Esophagus mucosa (tissue), 1 donor: Measurements from ENCODE around the gene CCDC15. TPM values are rescaled to one million over a fixed set of nuclear protein-coding genes. Genes with fewer than 3 reads are reported as not detected.
"Not testable (repeated sequence)": the region's sequence is repeated elsewhere in the genome, so short reads cannot be mapped to it uniquely, and the experiment has no call there.

Experiments
- ATAC-seq: fragments of 200-7000 bp; cut with Tn5 transposase; one replicate; pipeline ENCODE4 v1.9.1; 2020
- total RNA-seq: library from RNA; stranded (reverse); gene quantifications from one replicate; pipeline ENCODE4 v1.2.4, GENCODE V29; 2023
- donor health status: DM: yes; HTN: yes; CAD: no.

The CCDC15 gene
- total RNA-seq, 1 donor from 2014 or later = 2.4 TPM

DNA sequence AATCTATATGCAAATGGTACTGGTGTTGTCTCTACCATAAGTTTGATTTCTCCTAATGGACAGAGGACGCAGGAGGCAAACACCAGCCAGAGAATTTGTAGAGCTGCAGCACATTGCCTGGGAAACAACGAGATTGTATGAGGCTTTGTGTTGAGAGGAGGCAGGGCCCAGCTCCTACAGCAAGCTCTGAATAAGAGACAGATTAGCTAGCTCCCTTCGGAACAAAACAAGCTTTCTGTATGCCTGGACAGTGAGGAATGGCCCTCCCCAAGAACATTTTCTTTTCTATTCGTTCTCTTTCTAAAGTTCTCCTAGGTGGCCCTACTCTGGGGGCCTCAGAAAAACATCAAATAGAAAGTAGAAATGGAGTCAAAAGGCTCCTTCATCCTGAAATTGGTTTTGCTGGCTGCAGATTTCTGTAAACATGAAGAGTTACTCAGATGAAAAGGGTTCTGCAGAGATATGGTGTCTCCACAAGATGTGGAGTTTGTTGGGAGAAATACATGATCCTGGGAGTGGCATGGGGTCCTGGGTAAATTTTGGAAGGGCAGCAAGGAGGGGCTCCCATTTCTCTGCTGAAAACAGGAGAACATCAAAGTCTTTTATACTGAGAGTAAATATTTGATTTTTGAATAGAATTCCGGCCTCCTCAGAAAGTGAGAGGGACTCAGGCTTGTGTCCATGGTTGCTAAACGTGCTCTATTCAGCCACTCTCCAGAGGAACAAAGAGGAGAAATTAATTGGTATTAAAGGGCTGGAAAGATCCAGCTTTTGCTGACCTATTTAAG, 11.3 kb upstream of the CCDC15 start:
- no peak for ATAC-seq

- ATAC-seq = no peak
Measured at GRCh38 chr11:124943254-124943616, 10.8 kb upstream of the CCDC15 start.

DNA sequence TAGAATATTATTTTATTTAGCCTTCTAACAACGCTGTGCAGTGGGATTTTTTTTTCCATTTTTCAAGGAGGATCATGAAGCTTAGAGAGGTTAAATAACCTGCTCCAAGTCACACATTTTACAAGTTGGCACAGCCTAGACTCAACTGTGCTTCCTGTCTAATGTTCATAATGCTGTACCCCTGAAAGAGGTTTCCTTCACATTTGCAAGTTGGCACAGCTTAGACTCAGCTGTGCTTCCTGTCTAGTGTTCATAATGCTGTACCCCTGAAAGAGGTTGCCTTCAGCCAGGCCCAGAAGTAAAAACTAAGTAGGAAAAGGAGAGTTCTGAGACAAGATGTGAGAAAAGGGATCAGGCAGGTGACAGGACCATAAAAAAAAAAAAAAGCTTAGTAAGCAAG, 10.3 kb upstream of the CCDC15 start:
- no peak for ATAC-seq

DNA sequence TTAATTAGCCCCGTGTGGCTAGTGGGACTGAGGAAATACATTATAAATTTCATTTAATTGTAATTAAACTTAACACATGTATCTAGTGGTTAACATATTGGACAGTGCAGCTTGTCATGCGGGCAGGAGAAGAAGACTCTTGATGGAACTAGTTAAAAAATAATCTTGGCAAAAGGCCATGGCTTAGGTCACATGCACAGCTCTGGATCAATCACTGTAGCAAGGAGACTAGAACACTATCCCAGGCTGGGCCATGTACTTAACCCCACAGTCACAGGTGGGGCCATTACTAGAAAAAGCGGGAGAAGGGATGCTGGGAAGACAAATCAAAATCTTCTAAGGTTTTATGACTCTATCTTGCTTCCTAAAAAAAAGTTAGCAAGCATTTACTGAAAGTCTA, 9.4 kb upstream of the CCDC15 start:
- no peak for ATAC-seq

DNA sequence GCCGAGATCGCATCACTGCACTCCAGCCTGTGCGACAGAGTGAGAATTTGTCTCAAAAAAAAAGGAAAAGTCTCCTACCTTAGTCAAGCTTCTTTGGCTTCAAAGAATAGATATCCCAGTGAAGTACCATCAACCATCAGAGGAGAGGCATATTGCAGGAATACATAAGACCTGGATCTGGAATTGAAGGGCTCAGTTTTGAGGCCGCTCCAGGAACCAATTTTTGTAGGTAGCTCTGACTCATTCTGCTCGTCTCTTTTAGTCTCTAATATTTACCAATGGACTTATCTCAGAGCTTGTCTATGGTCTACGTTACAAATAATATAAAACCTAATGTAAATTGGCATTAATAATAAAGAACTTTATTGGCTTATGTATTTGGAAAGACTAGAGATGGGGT, 8.2 kb upstream of the CCDC15 start:
- ATAC-seq = no peak

DNA sequence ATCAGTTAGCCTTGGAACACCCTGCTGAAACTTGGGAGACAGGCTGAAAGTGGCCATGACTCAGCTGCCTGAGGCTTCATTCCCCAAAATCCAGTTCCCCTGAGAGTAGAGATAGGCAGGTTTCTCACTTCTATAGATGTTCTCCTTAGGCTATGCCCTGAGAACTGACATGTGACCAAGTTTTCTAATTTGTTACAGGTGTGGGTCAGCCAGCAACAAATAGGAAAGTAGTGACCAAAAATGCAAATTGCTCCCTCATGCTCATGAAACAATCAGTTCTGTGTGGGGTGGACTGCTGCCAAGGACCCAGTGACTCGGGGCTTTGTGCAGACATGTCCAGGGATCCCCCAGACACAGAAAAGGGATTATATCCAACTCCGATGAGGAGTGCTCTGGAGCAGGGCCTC, 7.3 kb upstream of the CCDC15 start:
- ATAC-seq = peak; percentile 11

DNA sequence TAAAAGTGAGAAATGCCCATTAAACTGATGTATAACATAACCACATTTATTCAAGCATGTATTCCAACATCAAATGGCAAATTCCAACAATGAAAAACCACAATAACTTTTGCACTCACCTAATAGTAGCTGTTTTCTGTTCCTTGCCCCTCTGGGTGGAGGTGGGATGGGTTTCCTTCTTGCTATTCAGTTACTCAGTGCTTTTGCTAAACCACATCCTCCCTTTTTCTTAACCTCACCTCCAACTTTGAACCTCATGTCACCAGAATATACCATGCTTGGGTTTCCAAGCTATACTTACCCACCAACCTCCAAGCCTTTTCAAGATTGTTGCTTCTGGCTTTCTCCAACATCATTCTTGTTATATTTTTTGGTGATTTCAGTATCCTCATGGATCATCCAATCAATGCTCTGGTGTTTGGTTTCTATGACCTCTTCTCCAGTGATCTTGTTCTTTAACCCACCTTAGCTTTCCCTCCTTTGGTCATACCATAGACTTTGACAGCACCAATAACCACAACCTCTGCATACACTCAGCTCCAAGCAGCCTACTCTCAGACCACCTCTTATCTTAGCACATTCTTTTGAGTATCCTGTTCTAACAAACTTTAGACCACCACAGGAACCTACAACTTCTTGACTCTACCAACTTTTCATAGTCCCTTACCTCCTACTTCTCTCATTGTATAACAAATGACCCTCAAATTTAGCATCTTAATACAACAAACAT, 3.2 kb upstream of the CCDC15 start:
- ATAC-seq = no peak

GRCh38 chr11:124951341-124951740, 2.7 kb upstream of the CCDC15 start:
- ATAC-seq = no peak

DNA sequence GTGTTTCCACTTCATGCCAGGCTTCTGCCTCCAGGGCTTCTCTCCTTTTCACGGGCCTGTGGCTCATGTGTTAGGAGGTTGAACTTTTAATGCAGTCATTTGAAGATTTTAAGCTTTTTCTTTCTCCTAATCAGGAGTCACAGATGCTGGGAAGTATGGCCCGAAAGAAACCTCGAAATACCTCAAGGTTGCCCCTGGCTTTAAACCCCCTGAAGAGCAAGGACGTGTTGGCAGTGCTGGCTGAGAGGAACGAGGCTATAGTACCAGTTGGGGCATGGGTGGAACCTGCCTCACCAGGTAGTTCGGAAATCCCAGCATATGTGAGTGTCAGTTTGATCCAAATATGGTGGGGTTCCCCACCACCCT, 571 bp downstream of the CCDC15 start:
- ATAC-seq = no peak

DNA sequence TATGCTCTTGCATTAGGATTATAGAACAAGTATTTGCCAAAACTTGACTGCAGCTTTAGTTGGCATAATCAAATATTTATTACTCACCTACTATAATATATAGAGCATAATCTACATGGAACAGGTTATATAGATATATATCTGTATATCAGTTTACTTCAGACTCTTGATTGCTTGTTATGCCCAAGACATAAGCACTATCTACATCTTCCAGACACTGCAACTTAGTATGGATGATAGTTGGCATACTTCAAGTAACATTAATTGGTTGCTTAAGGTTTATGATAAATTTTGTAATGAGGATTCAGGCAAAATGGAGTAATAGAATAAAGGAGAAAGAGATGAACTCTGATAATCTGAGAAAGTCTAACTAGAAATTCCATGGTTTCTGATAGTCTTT, 1.0 kb downstream of the CCDC15 start:
- ATAC-seq = no peak

DNA sequence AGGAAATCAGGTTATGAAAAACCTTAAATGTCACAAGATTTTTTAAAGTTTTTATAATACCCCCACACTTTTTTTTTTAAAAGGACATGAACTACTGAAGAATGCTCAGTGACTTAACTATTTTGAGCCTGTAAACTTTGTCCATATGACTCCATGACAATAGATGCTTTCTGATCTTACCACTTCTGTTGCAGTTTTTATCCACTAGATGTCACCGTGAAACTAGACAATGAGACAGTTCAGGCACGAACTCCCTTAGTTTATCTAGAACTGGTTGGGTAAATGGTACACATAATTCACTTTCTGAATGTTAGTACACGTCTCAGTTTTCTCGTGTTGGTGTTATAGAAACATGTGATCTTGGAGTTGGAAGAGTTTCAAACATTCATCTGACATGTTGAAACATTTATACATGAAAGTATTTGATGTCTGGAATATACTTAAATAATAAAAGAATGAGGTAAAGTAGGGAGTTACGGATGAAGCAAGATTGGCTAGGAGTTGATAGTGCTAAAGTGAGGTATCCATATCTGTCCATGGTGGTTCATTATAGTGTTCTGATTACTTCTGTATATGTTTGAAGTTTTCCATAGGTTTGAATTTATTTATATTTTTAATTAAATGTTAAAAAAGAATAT, 8.1 kb downstream of the CCDC15 start:
- peak; percentile 90 for ATAC-seq

DNA sequence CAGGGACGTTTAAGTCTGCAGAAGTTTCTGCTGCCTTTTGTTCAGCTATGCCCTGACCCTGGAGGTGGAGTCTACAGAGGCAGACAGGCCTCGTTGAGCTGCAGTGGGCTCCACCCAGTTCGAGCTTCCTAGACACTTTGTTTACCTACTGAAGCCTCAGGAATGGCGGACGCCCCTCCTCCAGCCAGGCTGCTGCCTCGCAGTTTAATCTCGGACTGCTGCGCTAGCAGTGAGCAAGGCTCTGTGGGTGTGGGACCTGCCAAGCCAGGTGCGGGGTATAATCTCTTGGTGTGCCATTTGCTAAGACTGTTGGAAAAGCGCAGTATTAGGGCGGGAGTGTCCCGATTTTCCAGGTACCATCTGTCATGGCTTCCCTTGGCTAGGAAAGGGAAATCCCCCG, 14.2 kb downstream of the CCDC15 start:
- not testable (repeated sequence) for ATAC-seq

DNA sequence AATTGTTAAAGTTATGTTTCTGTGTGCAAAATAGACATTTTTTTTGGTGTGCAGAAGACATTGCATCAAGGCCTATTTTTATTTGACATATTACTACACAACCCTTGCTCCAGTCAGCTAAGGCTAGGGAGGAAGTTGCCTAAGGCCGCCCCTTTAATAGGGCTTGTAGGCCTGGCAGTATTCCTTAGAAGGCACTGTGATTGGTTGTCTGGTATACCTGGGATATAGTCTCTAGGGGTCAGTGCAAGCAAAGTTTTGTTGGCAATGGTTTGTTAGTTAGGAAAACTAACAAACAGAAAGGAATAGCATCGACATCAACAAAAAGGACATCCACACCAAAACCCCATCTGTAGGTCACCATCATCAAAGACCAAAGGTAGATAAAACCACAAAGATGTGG, 16.9 kb downstream of the CCDC15 start:
- peak; percentile 50 for ATAC-seq

GRCh38 chr11:124971810-124972209, 17.8 kb downstream of the CCDC15 start:
- no peak for ATAC-seq

DNA sequence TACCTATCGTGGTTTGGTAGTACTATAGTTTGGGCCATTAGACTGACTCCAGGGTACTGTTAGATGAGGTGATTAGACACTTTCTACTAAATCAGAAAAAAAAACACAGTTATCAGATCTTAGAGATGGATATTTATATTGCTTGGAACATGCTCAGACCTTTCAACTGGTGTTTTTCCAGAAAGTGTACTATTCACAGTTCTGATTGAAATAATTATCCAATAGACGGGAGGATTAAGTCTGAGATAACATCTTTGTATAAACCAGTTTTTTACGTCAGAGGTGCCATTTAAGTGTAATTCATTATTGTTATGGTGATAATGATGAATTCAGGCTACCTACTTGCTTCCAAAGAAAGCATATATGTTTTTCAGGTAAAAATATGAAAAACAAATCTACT, 22.5 kb downstream of the CCDC15 start:
- ATAC-seq = no peak

DNA sequence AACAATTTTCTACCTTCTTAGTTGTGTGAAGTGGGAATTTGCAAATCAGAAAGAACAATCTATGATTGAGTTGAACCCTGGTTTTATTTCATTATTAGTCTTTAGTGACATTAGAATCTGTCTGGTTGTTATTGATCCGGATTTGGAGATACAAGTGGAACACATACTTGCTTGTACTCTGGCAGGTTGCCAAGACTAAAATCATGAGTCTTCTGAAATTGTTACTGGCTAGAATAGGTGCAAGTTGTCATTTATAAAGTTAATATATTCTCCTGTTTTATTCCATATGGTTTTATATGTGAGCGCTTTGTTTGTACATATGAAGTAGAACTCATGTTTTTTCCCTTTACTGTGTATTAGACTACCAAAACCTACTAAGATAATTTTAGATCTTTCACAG, 23.0 kb downstream of the CCDC15 start:
- ATAC-seq = no peak

- no peak for ATAC-seq
Measured at GRCh38 chr11:124978316-124978715, 24.3 kb downstream of the CCDC15 start.

GRCh38 chr11:124982043-124982442, 28.0 kb downstream of the CCDC15 start:
- ATAC-seq = no peak

- no peak for ATAC-seq
Measured at GRCh38 chr11:124983674-124984511, 29.9 kb downstream of the CCDC15 start.

DNA sequence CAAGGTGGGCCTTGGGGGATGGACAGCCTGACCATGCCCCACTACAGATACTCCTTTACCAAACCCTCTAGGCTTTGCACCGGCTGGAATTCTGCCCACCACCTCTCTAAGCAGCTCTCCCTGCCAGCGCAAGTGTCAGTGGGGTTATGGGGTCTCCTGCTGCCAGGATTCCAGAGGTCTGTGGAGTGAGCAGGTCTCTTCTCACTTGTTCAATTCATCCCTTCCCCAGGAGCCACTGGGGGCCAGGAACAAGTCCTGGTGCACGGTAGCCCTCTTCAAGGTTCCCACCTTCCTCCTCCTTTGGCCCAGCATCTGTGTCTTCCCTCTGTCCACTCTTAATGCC, 30.5 kb downstream of the CCDC15 start:
- ATAC-seq = no peak

- ATAC-seq = no peak
Measured at GRCh38 chr11:124987096-124987495, 33.1 kb downstream of the CCDC15 start.

DNA sequence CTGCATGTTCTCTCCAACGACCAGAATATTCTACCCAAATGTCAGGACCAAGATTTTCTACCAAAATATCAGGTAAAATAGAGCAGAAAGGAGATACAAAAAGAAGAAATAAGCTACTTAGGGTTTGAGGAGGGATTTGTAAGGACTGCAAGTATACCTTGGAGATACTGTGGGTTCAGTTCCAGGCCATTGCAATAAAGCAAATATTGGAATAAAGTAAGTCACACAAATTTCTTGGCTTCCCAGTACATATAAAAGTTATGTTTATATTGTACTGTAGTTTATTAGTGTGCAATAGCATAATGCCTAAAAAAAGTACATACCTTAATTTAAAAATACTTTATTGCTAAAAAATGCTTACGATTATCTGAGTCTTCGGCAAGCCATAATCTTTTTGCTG, 34.1 kb downstream of the CCDC15 start:
- ATAC-seq = no peak
